GM19328 (cell line): ENCODE measurements around the gene ASCC1.

ENCODE experiments used
- ATAC-seq: cut with Tn5 transposase; IDR thresholded peaks from one replicate; pipeline ENCODE4 v1.9.1; 2021; ENCODE audit warnings: mild to moderate bottlenecking, moderate library complexity; ENCODE audit not compliant: unreplicated experiment

Gene ASCC1

GRCh38 chr10:72105098-72105475, 111.0 kb downstream of the ASCC1 start:
- ATAC-seq, result no peak

- no peak for ATAC-seq
These were observed 111.5 kb downstream of the ASCC1 start for GRCh38 chr10:72104472-72105097.

- no peak for ATAC-seq
These were observed 116.5 kb downstream of the ASCC1 start for GRCh38 chr10:72099600-72099921.

GRCh38 chr10:72098836-72099599, 117.1 kb downstream of the ASCC1 start:
- ATAC-seq, result no peak

- no peak for ATAC-seq
These were observed 117.7 kb downstream of the ASCC1 start for GRCh38 chr10:72098301-72098835.

GRCh38 chr10:72097448-72098300, 118.4 kb downstream of the ASCC1 start:
- no peak for ATAC-seq

GRCh38 chr10:72096115-72097000, 119.7 kb downstream of the ASCC1 start:
- ATAC-seq, result no peak

- no peak for ATAC-seq
These were observed 120.9 kb downstream of the ASCC1 start for GRCh38 chr10:72095195-72095594.

- ATAC-seq, result no peak
These were observed 121.5 kb downstream of the ASCC1 start for GRCh38 chr10:72094574-72094973.

- no peak for ATAC-seq
These were observed 122.6 kb downstream of the ASCC1 start for GRCh38 chr10:72093450-72093849.

GRCh38 chr10:72092987-72093386, 123.1 kb downstream of the ASCC1 start:
- no peak for ATAC-seq

- no peak for ATAC-seq
These were observed 123.7 kb downstream of the ASCC1 start for GRCh38 chr10:72092171-72092924.

GRCh38 chr10:72090326-72090725, 125.8 kb downstream of the ASCC1 start:
- ATAC-seq, result no peak

GRCh38 chr10:72089618-72090017, 126.5 kb downstream of the ASCC1 start:
- no peak for ATAC-seq

GRCh38 chr10:72088889-72089575, 127.0 kb downstream of the ASCC1 start:
- no peak for ATAC-seq

- ATAC-seq, result no peak
These were observed 127.8 kb downstream of the ASCC1 start, which contains the start of gene SPOCK2 for GRCh38 chr10:72087969-72088888. Gene SPOCK2, minus strand, starts transcription at chr10:72088551. Its CDS starts 223 bp downstream, at chr10:72088328.

- no peak for ATAC-seq
These were observed 128.6 kb downstream of the ASCC1 start for GRCh38 chr10:72087392-72087968.
